ENCODE results near the gene NOSTRIN.

Gene NOSTRIN

DNA sequence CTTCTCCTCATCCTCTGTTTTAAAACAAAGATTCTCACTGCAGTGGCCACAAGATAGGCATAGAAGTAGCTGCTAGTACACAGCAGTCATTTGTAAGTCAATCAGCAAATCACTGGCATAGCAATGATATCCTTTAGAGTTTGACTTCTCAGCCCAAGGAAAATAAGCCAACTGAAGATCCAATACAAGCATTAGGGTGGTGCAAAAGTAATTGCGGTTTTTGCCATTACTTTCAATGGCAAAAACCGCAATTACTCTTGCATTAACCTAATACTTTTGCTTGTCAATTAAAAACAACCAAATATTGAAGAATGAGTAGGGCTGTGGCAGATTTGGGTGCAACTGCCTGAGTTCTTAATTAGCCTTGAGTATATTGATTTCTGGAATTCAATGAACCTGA lies 101.5 kb downstream of the NOSTRIN start:
- no peak overlapping the region for H3K4me3 ChIP-seq (ENCODE audit: low read depth, low read length)
- ChIA-PET CTCF (no interaction called here), POLR2A (no interaction called here)
- TF ChIP-seq, protein P1, sequence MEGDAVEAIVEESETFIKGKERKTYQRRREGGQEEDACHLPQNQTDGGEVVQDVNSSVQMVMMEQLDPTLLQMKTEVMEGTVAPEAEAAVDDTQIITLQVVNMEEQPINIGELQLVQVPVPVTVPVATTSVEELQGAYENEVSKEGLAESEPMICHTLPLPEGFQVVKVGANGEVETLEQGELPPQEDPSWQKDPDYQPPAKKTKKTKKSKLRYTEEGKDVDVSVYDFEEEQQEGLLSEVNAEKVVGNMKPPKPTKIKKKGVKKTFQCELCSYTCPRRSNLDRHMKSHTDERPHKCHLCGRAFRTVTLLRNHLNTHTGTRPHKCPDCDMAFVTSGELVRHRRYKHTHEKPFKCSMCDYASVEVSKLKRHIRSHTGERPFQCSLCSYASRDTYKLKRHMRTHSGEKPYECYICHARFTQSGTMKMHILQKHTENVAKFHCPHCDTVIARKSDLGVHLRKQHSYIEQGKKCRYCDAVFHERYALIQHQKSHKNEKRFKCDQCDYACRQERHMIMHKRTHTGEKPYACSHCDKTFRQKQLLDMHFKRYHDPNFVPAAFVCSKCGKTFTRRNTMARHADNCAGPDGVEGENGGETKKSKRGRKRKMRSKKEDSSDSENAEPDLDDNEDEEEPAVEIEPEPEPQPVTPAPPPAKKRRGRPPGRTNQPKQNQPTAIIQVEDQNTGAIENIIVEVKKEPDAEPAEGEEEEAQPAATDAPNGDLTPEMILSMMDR (IDR thresholded peaks at IDR 0.05; ENCODE audit: insufficient read depth, low read length, missing control alignments) = no peak
- DNase-seq (ENCODE audit: low read depth, low spot score) = no peak

DNA sequence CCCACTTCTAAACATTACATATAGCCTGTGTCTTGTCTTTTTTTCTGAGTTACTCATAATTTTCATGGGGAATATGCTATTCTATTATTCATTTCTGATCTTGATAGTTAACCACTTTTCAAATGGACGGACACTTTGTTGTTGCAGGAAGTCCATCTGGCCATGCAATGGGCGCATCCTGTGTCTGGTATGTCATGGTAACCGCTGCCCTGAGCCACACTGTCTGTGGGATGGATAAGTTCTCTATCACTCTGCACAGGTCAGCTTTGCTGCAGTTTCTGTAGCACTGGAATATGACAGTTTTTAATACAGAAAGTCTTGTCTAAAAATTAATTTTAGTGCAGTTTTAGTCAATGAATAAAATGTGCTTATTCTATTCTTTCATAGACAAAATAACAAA lies 101.9 kb downstream of the NOSTRIN start:
- no peak overlapping the region for H3K4me3 ChIP-seq (ENCODE audit: low read depth, low read length)
- DNase-seq (ENCODE audit: low read depth, low spot score) = no peak
- TF ChIP-seq, protein P1 (IDR thresholded peaks at IDR 0.05; ENCODE audit: insufficient read depth, low read length, missing control alignments) = no peak
- ChIA-PET CTCF (no interaction called here), POLR2A (no interaction called here)

DNA sequence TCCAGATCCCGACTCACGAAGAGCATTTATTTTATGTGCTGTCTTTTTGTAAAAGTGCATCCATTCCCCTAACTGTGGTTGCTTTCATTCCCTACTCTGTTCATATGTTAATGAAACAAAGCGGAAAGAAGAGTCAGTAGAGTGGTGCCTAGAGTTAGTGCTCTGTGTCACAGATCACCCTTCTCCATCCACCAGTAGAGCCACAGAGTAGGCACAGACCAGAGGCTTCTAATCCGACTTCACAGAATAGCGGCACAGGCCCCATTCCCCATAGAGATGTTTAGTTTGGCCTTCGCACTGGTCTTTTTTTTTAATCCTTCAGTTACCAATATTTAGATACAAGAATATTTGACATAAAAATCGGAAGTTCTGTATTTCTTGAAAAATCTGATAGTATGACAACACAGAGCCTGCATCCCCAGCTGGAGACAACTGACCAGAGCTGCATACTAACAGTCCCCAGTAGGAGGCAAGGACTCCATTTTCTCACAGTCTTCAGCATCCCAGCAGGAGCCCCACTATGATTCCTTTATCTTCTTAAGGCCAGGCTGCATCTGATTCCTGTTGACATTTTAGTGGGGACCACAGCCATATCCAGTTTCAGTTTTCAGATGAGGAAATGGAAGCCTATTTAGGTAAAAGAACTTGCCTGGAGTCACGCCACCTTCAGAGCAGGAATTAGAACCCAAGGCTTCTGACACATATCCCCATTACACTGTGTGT lies 105.7 kb downstream of the NOSTRIN start:
- DNase-seq (ENCODE audit: low read depth, low spot score) = no peak
- POLR2A ChIA-PET = no interaction called here
- TF ChIP-seq, protein P1 (IDR thresholded peaks at IDR 0.05; ENCODE audit: insufficient read depth, low read length, missing control alignments) = no peak

DNA sequence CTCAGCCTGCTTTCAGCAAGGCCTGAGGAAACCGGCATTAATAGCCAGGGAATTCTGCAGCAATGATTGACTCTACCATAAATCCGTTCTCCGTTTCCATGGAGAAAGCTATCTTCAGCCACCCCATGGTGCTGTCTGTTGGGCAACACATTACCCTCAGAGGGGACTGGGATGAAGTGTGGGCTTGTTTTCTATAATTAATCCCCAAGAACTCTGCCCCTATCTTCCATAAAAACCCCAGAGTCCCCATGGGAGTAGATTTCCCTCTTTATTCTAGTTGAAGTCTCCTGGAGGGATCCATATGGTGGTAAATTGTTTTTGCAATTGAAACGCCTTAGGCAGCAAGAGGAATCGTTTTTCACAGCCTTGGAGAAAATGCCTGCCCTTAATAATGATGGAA lies 107.9 kb downstream of the NOSTRIN start:
- ChIA-PET POLR2A (no interaction called here), CTCF (interaction anchor here (1.0 to 3.1 kb wide), 2 partner anchors 11 to 51 kb away, joined by 3 to 16 read pairs; no protein-coding TSS in a partner anchor)
- TF ChIP-seq, protein P1 (IDR thresholded peaks at IDR 0.05; ENCODE audit: insufficient read depth, low read length, missing control alignments) = no peak
- no peak overlapping the region for H3K4me3 ChIP-seq (ENCODE audit: low read depth, low read length)
- no peak for DNase-seq (ENCODE audit: low read depth, low spot score)

More for the DNA sequence above, 105.7 kb downstream of the NOSTRIN start:
- H3K4me3 ChIP-seq (ENCODE audit: low read depth, low read length) = no peak overlapping the region
- CTCF ChIA-PET = interaction anchor here (1.2 to 3.1 kb wide), 2 partner anchors 11 to 13 kb away, joined by 3 to 16 read pairs; no protein-coding TSS in a partner anchor

DNA sequence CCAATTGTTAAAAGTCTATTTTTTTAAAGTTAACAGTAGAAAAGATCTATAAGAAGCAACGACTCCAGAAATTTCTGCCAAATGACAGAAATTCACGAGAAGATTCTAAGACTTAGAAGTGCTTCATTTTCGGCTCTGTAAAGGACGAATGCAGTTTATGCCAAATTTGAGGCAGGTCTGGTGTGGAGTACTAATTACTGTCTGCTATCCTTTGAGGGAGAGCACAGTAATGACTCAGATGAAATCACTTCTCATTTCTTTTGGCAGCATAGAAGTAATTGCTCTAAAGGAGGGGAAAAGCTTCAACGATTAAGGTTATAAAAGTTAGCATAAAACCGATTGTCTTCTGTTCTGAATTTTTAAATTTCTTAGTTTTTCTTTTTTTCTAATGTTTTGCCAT lies 110.0 kb downstream of the NOSTRIN start:
- no peak for DNase-seq (ENCODE audit: low read depth, low spot score)
- peak overlapping the region; percentile 36; the same call in 1 of the 2 replicates for H3K4me3 ChIP-seq (ENCODE audit: low read depth, low read length)
- ChIA-PET CTCF (interaction anchor here (0.7 to 1.4 kb wide), 2 partner anchors 140 to 1229 kb away, joined by 3 read pairs; no protein-coding TSS in a partner anchor), POLR2A (no interaction called here)
- TF ChIP-seq, protein P1 (IDR thresholded peaks at IDR 0.05; ENCODE audit: insufficient read depth, low read length, missing control alignments) = no peak

DNA sequence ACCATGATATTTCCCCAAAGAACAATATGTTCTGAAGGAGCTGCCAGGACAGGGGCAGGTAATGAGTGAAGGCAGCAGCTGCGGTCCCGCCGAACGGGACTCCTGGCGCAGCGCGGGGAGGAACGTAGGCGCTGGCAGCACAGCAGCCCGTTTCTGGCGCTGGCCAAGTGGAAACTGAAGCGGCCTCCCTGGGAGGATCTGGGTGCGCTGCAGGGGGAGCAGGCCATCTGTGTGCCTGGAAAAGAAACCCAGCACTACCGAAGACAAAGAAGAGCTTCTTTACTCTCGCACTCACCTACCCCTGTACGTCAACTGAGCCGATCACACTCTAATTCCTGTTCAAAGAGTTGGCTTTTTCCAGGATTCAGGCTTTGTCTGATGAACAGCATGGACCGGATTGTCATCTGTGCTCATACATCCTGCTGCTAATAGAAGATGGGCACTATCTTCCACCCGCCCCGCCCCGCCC lies 110.5 kb downstream of the NOSTRIN start:
- TF ChIP-seq, protein P1 (IDR thresholded peaks at IDR 0.05; ENCODE audit: insufficient read depth, low read length, missing control alignments) = no peak
- CTCF ChIA-PET = interaction anchor here (0.6 to 1.4 kb wide), 3 partner anchors 140 to 1229 kb away, joined by 3 read pairs; no protein-coding TSS in a partner anchor
- H3K4me3 ChIP-seq (ENCODE audit: low read depth, low read length) = peak overlapping the region; percentile 36; the same call in 1 of the 2 replicates
- DNase-seq (ENCODE audit: low read depth, low spot score) = no peak
- POLR2A ChIA-PET = no interaction called here
